HG03135 (cell line): ENCODE results near the gene FMNL3.
"Not testable (repeated sequence)": the region's sequence is repeated elsewhere in the genome, so short reads cannot be mapped to it uniquely, and the experiment has no call there.

Source experiments
- ATAC-seq: cut with Tn5 transposase; IDR thresholded peaks from one replicate; pipeline ENCODE4 v1.9.1; 2021; ENCODE audit warnings: mild to moderate bottlenecking, moderate library complexity; ENCODE audit not compliant: unreplicated experiment

Gene FMNL3

GRCh38 chr12:49633703-49634345 is 73.4 kb downstream of the FMNL3 start:
- no peak for ATAC-seq

- ATAC-seq, result no peak
Measured at GRCh38 chr12:49632986-49633702, 74.1 kb downstream of the FMNL3 start.

GRCh38 chr12:49632401-49632800 is 74.8 kb downstream of the FMNL3 start:
- ATAC-seq, result no peak

- ATAC-seq, result no peak
Measured at GRCh38 chr12:49631336-49631907, 75.8 kb downstream of the FMNL3 start.

GRCh38 chr12:49627752-49628360 is 79.3 kb downstream of the FMNL3 start:
- no peak for ATAC-seq

GRCh38 chr12:49626836-49627235 is 80.4 kb downstream of the FMNL3 start:
- no peak for ATAC-seq

GRCh38 chr12:49626169-49626835 is 80.9 kb downstream of the FMNL3 start:
- no peak for ATAC-seq

GRCh38 chr12:49624921-49625577 is 82.2 kb downstream of the FMNL3 start:
- no peak for ATAC-seq

GRCh38 chr12:49623142-49623904 is 83.9 kb downstream of the FMNL3 start, which contains the start of gene PRPF40B:
PRPF40B (plus strand) TSS chr12:49623561; CDS start chr12:49623591, 30 bp downstream.
- ATAC-seq, result peak; percentile 76

- peak; percentile 28 for ATAC-seq
Measured at GRCh38 chr12:49622501-49623141, 84.6 kb downstream of the FMNL3 start.

- no peak for ATAC-seq
Measured at GRCh38 chr12:49621651-49622500, 85.3 kb downstream of the FMNL3 start.

- no peak for ATAC-seq
Measured at GRCh38 chr12:49619286-49619685, 87.9 kb downstream of the FMNL3 start.

- ATAC-seq, result no peak
Measured at GRCh38 chr12:49618576-49618975, 88.6 kb downstream of the FMNL3 start.

- ATAC-seq, result no peak
Measured at GRCh38 chr12:49616533-49617219, 90.5 kb downstream of the FMNL3 start.

- ATAC-seq, result no peak
Measured at GRCh38 chr12:49615725-49616124, 91.5 kb downstream of the FMNL3 start.

- no peak for ATAC-seq
Measured at GRCh38 chr12:49612210-49612609, 95.0 kb downstream of the FMNL3 start.

- not testable (repeated sequence) for ATAC-seq
Measured at GRCh38 chr12:49610785-49611184, 96.4 kb downstream of the FMNL3 start.

- ATAC-seq, result no peak
Measured at GRCh38 chr12:49609875-49610154, 97.4 kb downstream of the FMNL3 start.
